DND-41 (cell line): ENCODE results near the gene ST8SIA2.

ENCODE experiments used
- ATAC-seq: fragments of 200-7000 bp; cut with Tn5 transposase; 3 replicates; pipeline ENCODE4 v1.9.1; 2021; ENCODE audit warnings: low read depth; ENCODE audit not compliant: insufficient read depth
- DNase-seq: peaks from one replicate; pipeline ENCODE4 v3.0.0-alpha.2; 2020
- H2AFZ ChIP-seq: 2 replicates; pipeline ENCODE4 v1.6.0; 2012; ENCODE audit warnings: low read depth, low read length
- H3K27ac ChIP-seq: 2 replicates; pipeline ENCODE4 v1.5.1; 2012; ENCODE audit warnings: low read length, inconsistent platforms
- H3K27me3 ChIP-seq: fragments of 200-600 bp; sonication (generic); 2 replicates; pipeline ENCODE4 v1.6.0; 2012; ENCODE audit warnings: low read length, mild to moderate bottlenecking, inconsistent platforms; ENCODE audit not compliant: insufficient read depth, poor library complexity
- H3K36me3 ChIP-seq: 2 replicates; pipeline ENCODE4 v1.5.1; 2012; ENCODE audit warnings: low read length, inconsistent platforms; ENCODE audit not compliant: insufficient read depth
- H3K4me1 ChIP-seq: 2 replicates; pipeline ENCODE4 v1.5.1; 2012; ENCODE audit warnings: mild to moderate bottlenecking, low read length; ENCODE audit not compliant: insufficient read depth
- H3K4me2 ChIP-seq: 2 replicates; pipeline ENCODE4 v1.6.0; 2012; ENCODE audit warnings: mild to moderate bottlenecking, moderate library complexity, low read length, inconsistent platforms; ENCODE audit not compliant: insufficient read depth
- H3K4me3 ChIP-seq, 2 experiments: fragments of 200-600 bp in 1 of 2; shearing (Covaris generic) in 1 of 2; 2 replicates each; pipeline ENCODE4 v1.5.1; 2012 to 2016; ENCODE audit warnings: inconsistent platforms in 2 of 2, low read length in 2 of 2, mild to moderate bottlenecking in 2 of 2, low read depth in 1 of 2, moderate library complexity in 1 of 2
- H3K79me2 ChIP-seq: 2 replicates; pipeline ENCODE4 v1.6.0; 2012; ENCODE audit warnings: low read length, inconsistent platforms; ENCODE audit not compliant: insufficient read depth
- H3K9ac ChIP-seq: 2 replicates; pipeline ENCODE4 v1.6.0; 2012; ENCODE audit warnings: low read depth, mild to moderate bottlenecking, inconsistent platforms, low read length, moderate library complexity
- H3K9me3 ChIP-seq: 2 replicates; pipeline ENCODE4 v1.5.1; 2012; ENCODE audit warnings: low read length, moderate library complexity, mild to moderate bottlenecking, inconsistent platforms; ENCODE audit not compliant: insufficient read depth, severe bottlenecking
- H4K20me1 ChIP-seq: 2 replicates; pipeline ENCODE4 v1.6.0; 2012; ENCODE audit warnings: low read length; ENCODE audit not compliant: insufficient read depth
- EZH2 ChIP-seq: IDR thresholded peaks from 3 replicates; pipeline ENCODE4 v1.6.1; 2012; ENCODE audit warnings: borderline replicate concordance, low read depth, mild to moderate bottlenecking, moderate library complexity, low read length, inconsistent platforms; ENCODE audit not compliant: severe bottlenecking
- TF ChIP-seq, protein P1 (sequence below): IDR thresholded peaks from 2 replicates; pipeline ENCODE4 v1.5.1; 2012; ENCODE audit warnings: borderline replicate concordance, low read length, moderate library complexity, mild to moderate bottlenecking; ENCODE audit not compliant: poor library complexity, severe bottlenecking; ENCODE audit errors: extremely low read depth

Gene ST8SIA2

DNA sequence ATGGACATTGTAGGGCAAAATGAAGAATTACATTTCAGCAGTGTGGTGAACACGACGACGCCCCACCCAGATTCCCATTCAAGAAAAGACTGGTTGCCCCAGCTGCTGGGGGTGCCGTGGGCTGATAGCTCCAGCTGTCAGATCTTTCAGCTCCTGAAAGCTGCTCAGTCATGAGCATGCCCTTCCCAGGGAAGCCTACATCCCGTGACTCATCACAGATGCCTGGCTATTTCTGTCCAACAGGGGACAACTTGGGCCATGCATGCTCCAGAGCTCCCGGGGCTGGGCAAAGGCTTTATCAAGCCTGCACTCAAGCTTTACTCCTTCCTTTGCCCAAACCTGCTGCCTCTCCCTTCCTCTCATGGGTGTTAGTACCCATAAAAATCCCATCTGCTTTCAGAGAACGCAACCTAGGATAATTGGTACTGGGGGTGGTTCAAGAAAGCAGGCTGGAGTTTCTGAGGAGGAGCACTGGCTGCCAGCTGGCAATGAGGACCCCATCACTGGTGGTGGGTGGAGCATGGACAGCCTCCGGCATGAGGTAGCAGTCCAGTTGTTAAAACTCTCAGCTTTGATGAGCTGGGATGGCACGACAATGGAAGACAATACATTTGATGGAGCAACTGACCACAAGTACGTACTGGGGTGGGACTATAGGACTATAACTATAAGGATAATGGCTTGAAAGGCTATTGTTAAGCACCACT, 16.4 kb upstream of the ST8SIA2 start:
- Histone ChIP-seq H4K20me1 (no peaks in the 10 kb centered on the region), H3K4me2 (no peak overlapping the region), H3K36me3 (no peaks in the 10 kb centered on the region), H3K79me2 (no peaks in the 10 kb centered on the region), H3K9ac (no peak overlapping the region), H3K27ac (no peak overlapping the region), H3K4me3 (no peak overlapping the region), H3K27me3 (peaks cover 5% of the 10 kb centered on the region), H3K9me3 (no peaks in the 10 kb centered on the region), H2AFZ (no peak overlapping the region), H3K4me1 (no peaks in the 10 kb centered on the region)
- DNase-seq (no peak), ATAC-seq (no peak)
- no peak for TF ChIP-seq EZH2
- TF ChIP-seq, protein P1, sequence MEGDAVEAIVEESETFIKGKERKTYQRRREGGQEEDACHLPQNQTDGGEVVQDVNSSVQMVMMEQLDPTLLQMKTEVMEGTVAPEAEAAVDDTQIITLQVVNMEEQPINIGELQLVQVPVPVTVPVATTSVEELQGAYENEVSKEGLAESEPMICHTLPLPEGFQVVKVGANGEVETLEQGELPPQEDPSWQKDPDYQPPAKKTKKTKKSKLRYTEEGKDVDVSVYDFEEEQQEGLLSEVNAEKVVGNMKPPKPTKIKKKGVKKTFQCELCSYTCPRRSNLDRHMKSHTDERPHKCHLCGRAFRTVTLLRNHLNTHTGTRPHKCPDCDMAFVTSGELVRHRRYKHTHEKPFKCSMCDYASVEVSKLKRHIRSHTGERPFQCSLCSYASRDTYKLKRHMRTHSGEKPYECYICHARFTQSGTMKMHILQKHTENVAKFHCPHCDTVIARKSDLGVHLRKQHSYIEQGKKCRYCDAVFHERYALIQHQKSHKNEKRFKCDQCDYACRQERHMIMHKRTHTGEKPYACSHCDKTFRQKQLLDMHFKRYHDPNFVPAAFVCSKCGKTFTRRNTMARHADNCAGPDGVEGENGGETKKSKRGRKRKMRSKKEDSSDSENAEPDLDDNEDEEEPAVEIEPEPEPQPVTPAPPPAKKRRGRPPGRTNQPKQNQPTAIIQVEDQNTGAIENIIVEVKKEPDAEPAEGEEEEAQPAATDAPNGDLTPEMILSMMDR = no peak

DNA sequence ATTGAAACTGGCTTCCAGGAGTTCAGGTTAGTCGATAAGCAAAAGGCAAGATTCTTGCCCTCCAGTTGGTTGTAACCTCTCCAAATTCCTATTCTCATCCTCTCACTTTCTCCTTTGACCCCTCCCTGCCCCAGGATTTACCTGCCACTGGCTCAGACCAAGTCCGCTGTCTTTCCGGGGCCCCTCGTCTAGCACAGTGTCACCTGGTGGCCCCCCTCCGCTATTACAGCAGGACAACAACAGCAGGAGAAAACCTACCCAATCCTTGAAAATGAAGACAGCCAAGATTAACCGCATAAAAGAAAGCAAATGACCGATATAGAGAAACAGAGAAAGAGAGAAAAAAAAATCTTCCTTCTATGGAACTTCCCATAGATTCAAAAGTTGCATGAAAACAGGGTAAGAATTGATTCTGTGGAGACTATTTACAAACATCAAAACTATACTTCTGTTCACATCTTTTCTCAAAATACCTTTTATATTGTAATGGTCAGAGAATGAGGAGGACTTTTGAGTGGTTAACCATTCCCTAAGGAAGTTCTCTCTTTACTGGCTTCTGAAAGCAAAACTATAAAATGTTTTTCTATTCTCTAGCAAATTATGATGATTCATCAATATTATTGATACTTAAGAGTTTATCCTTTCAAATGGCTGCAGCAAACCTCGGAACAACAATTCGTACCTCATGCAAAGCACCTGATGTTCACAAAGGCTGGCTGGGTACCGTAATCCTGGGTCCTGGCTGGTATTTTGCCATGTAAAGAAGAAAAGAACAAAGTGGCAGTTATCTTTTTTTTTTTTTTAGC, 10.0 kb upstream of the ST8SIA2 start:
- no peaks in the 10 kb centered on the region for H3K36me3 ChIP-seq
- H4K20me1 ChIP-seq = no peaks in the 10 kb centered on the region
- DNase-seq (peak; percentile 10), ATAC-seq (no peak)
- no peaks in the 10 kb centered on the region for H3K79me2 ChIP-seq
- H3K9ac ChIP-seq = no peak overlapping the region
- H3K4me3 ChIP-seq = no peak overlapping the region
- no peak for TF ChIP-seq EZH2
- TF ChIP-seq, protein P1 = peak; percentile 54
- no peak overlapping the region for H3K4me2 ChIP-seq
- no peaks in the 10 kb centered on the region for H3K4me1 ChIP-seq
- H3K27ac ChIP-seq = no peak overlapping the region
- no peak overlapping the region for H2AFZ ChIP-seq
- H3K9me3 ChIP-seq = no peaks in the 10 kb centered on the region
- no peaks in the 10 kb centered on the region for H3K27me3 ChIP-seq

DNA sequence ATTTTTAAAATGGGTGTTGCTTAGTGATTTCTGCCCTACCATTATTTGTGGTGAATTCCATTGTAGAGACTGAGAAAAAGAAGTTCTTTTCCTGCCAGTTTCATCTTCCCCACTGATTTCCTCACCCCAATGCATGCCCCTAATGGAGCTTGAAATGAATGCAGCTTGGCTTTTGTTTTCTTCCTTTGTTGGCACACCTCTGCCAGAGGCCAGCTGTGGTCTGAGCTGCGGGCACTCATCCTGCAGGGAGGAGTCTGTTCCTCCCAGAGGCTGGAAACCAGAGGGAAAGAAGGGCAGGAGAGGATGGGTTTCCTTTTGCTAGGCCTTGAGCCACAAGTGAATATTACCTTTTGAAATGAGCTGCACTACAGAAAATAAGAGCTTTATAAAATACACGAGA, 9.3 kb upstream of the ST8SIA2 start:
- H3K36me3 ChIP-seq = no peaks in the 10 kb centered on the region
- no peak for ATAC-seq
- no peak overlapping the region for H3K4me2 ChIP-seq
- H2AFZ ChIP-seq = no peak overlapping the region
- H3K4me1 ChIP-seq = no peaks in the 10 kb centered on the region
- no peaks in the 10 kb centered on the region for H3K79me2 ChIP-seq
- no peak for TF ChIP-seq EZH2
- TF ChIP-seq, protein P1 = no peak
- H3K9me3 ChIP-seq = no peaks in the 10 kb centered on the region
- H3K4me3 ChIP-seq = no peak overlapping the region
- H3K27ac ChIP-seq = no peak overlapping the region
- no peak for DNase-seq
- H3K27me3 ChIP-seq = no peaks in the 10 kb centered on the region
- no peaks in the 10 kb centered on the region for H4K20me1 ChIP-seq
- no peak overlapping the region for H3K9ac ChIP-seq
